ENCODE data around the gene CRMP1. TPM values are rescaled to one million over a fixed set of nuclear protein-coding genes. Genes with fewer than 3 reads are reported as not detected.

CRMP1 gene
- total RNA-seq, 1 donor: under 0.01 TPM

GRCh38 chr4:5843573-5844530 lies 49.0 kb downstream of the CRMP1 start:
- DNase-seq (ENCODE audit: insufficient read length, low spot score, missing footprints): no peak
- H2AFZ ChIP-seq (ENCODE audit: low read length): no peak overlapping the region
- peaks cover 12% of the 10 kb centered on the region for H3K27me3 ChIP-seq (ENCODE audit: insufficient read depth, low read length)
- H3K4me1 ChIP-seq (ENCODE audit: insufficient read depth, low read length): no peaks in the 10 kb centered on the region
- no peak overlapping the region for H3K27ac ChIP-seq (ENCODE audit: low read depth, low read length)
- H3K79me2 ChIP-seq (ENCODE audit: insufficient read depth, low read length): no peaks in the 10 kb centered on the region
- H3K36me3 ChIP-seq (ENCODE audit: insufficient read depth, low read length): no peaks in the 10 kb centered on the region
- H4K20me1 ChIP-seq (ENCODE audit: insufficient read depth, low read length): no peaks in the 10 kb centered on the region
- no peak overlapping the region for H3K4me3 ChIP-seq (ENCODE audit: insufficient read depth, low read length)
- no peak for TF ChIP-seq CTCF (IDR thresholded peaks at IDR 0.05; ENCODE audit: extremely low read depth, low read depth, low read length)
- no peaks in the 10 kb centered on the region for H3K9me3 ChIP-seq (ENCODE audit: low read depth, low read length)
- H3K4me2 ChIP-seq (ENCODE audit: insufficient read depth, low read length): no peak overlapping the region

GRCh38 chr4:5842456-5842855 lies 50.4 kb downstream of the CRMP1 start:
- no peak for TF ChIP-seq CTCF (IDR thresholded peaks at IDR 0.05; ENCODE audit: extremely low read depth, low read depth, low read length)
- peaks cover 11% of the 10 kb centered on the region for H3K27me3 ChIP-seq (ENCODE audit: insufficient read depth, low read length)

DNA sequence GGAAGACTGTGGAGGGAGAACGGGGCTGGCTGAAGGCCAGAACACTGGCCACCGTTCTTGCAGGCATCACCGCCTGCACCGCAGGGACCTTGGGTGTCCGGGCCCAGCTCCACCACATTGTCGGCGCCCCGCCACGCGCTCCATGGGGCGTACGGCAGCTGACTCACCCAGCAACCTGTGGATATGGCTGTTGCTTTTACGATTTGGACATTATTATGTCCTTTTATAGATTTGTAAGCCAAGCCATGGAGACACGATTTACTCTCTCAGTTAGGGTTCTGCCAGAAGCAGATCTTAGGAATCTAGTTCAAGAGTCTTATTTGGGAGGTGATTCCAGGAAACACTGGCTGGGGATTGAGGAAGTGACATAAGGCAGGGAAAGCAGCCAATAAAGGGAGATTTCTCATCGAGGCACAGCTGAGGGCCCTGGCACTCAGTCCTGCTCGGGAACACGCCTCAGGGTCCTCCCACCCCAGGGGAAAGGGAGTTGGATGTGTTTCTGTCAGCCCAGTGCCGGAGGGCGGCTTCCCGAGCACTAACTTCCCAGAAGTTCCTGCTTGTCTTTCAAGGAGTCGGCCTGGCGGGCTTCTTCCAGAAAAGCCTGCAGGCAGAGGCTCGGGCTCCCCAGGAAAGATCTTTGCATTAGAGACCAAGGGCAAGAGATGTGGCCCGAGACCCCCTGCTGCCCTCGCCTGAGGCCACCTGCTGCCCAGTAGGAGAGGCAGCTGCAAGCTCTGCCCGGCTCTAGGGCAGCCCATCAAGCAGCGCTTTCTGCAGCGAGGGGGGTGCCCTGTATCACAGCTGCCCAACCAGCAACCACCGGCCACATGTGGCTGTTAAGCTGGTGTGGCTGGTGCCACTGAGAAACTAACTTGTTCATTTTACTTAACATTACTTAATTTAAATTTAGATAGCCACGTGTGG lies 52.9 kb downstream of the CRMP1 start:
- Histone ChIP-seq H3K36me3 (ENCODE audit: insufficient read depth, low read length) (no peaks in the 10 kb centered on the region), H3K4me1 (ENCODE audit: insufficient read depth, low read length) (no peaks in the 10 kb centered on the region), H4K20me1 (ENCODE audit: insufficient read depth, low read length) (no peaks in the 10 kb centered on the region), H3K79me2 (ENCODE audit: insufficient read depth, low read length) (no peaks in the 10 kb centered on the region), H3K27ac (ENCODE audit: low read depth, low read length) (no peak overlapping the region), H3K9me3 (ENCODE audit: low read depth, low read length) (no peaks in the 10 kb centered on the region), H3K27me3 (ENCODE audit: insufficient read depth, low read length) (peaks cover 2% of the 10 kb centered on the region), H3K4me2 (ENCODE audit: insufficient read depth, low read length) (no peak overlapping the region), H2AFZ (ENCODE audit: low read length) (no peak overlapping the region), H3K4me3 (ENCODE audit: insufficient read depth, low read length) (no peak overlapping the region)
- TF ChIP-seq CTCF (IDR thresholded peaks at IDR 0.05; ENCODE audit: extremely low read depth, low read depth, low read length): no peak
- peak; percentile 58 for DNase-seq (ENCODE audit: insufficient read length, low spot score, missing footprints)

More at GRCh38 chr4:5842456-5842855, 50.4 kb downstream of the CRMP1 start:
- no peaks in the 10 kb centered on the region for H3K79me2 ChIP-seq (ENCODE audit: insufficient read depth, low read length)
- no peak overlapping the region for H3K4me2 ChIP-seq (ENCODE audit: insufficient read depth, low read length)
- H3K4me1 ChIP-seq (ENCODE audit: insufficient read depth, low read length): no peaks in the 10 kb centered on the region
- DNase-seq (ENCODE audit: insufficient read length, low spot score, missing footprints): no peak
- no peaks in the 10 kb centered on the region for H4K20me1 ChIP-seq (ENCODE audit: insufficient read depth, low read length)
- no peak overlapping the region for H3K4me3 ChIP-seq (ENCODE audit: insufficient read depth, low read length)
- no peak overlapping the region for H2AFZ ChIP-seq (ENCODE audit: low read length)
- no peak overlapping the region for H3K27ac ChIP-seq (ENCODE audit: low read depth, low read length)
- H3K36me3 ChIP-seq (ENCODE audit: insufficient read depth, low read length): no peaks in the 10 kb centered on the region
- H3K9me3 ChIP-seq (ENCODE audit: low read depth, low read length): no peaks in the 10 kb centered on the region
